GM18868 (cell line): Measurements from ENCODE around the gene OR4D2.

ENCODE experiments used
- ATAC-seq: cut with Tn5 transposase; IDR thresholded peaks from one replicate; pipeline ENCODE4 v1.9.1; 2021; ENCODE audit warnings: mild to moderate bottlenecking, moderate library complexity; ENCODE audit not compliant: unreplicated experiment

OR4D2 gene

GRCh38 chr17:58205936-58206335 lies 39.2 kb downstream of the OR4D2 start:
- no peak for ATAC-seq

- ATAC-seq, result no peak
Measured at GRCh38 chr17:58207451-58207850, 40.7 kb downstream of the OR4D2 start.

- no peak for ATAC-seq
Measured at GRCh38 chr17:58208344-58208743, 41.6 kb downstream of the OR4D2 start.

- no peak for ATAC-seq
Measured at GRCh38 chr17:58210922-58211321, 44.1 kb downstream of the OR4D2 start.

- no peak for ATAC-seq
Measured at GRCh38 chr17:58215685-58216084, 48.9 kb downstream of the OR4D2 start.

- ATAC-seq, result no peak
Measured at GRCh38 chr17:58217766-58218165, 51.0 kb downstream of the OR4D2 start.

GRCh38 chr17:58219007-58219788 lies 52.4 kb downstream of the OR4D2 start, which contains the start of gene MKS1:
Gene MKS1 (minus strand): TSS chr17:58219255. CDS start chr17:58219230, 25 bp downstream.
- ATAC-seq, result peak; percentile 96

- ATAC-seq, result no peak
Measured at GRCh38 chr17:58219789-58220183, 53.0 kb downstream of the OR4D2 start.
